Adipose tissue (tissue), 3 donors: ENCODE data around the gene GPR162. TPM values are rescaled to one million over a fixed set of nuclear protein-coding genes. Genes with fewer than 3 reads are reported as not detected.
"Not testable (repeated sequence)": the region's sequence is repeated elsewhere in the genome, so short reads cannot be mapped to it uniquely, and the experiment has no call there.

Source experiments
- H3K27ac ChIP-seq: one replicate; pipeline ENCODE4 v1.5.1; 2013; ENCODE audit warnings: low read depth, low read length
- WGBS, 3 donors: extraction: QIAGEN DNeasy Blood & Tissue Kit; methylation state at CpG; one replicate each; pipeline ENCODE4 v1.1.7; 2013; 5-methylcytosine and 5-hydroxymethylcytosine counted together
- polyA plus RNA-seq, 3 donors: library from polyadenylated mRNA; stranded (reverse); fragments of 200-250 nt; gene quantifications; one replicate each; pipeline ENCODE4 v1.2.3, GENCODE V29; 2013
- donor health status: healthy with polysubstance abuse.
- donor health status: Bipolar disorder and iron deficiency.
- donor health status: healthy.

GPR162 gene
- polyA plus RNA-seq, 3 donors: 2.0 to 5.1 (median 5.1) TPM

GRCh38 chr12:6846316-6846869, 24.8 kb downstream of the GPR162 start:
- WGBS, 3 donors: 77 to 89% (median 89%) methylated on average over 7 of the region's 7 CpGs
- no peak overlapping the region for H3K27ac ChIP-seq

- WGBS, 3 donors: 93 to 96% (median 93%) methylated on average over 2 of the region's 2 CpGs
- no peak overlapping the region for H3K27ac ChIP-seq
Observed at GRCh38 chr12:6847676-6848075, 26.1 kb downstream of the GPR162 start.

- 66 to 95% (median 80%) methylated on average over 2 of the region's 2 CpGs for whole genome bisulfite sequencing, 3 donors
- H3K27ac ChIP-seq: no peak overlapping the region
Observed at GRCh38 chr12:6849427-6849826, 27.8 kb downstream of the GPR162 start.

- H3K27ac ChIP-seq: no peak overlapping the region
- 79 to 87% (median 84%) methylated on average over 10 of the region's 10 CpGs for WGBS, 3 donors
Observed at GRCh38 chr12:6849976-6850560, 28.4 kb downstream of the GPR162 start.

- no peak overlapping the region for H3K27ac ChIP-seq
- 40 to 51% (median 40%) methylated on average over 16 of the region's 16 CpGs for WGBS, 3 donors
Observed at GRCh38 chr12:6850796-6851152, 29.2 kb downstream of the GPR162 start.

- 0% methylated on average over 37 of the region's 37 CpGs for WGBS, 3 donors
- peak within 1 kb of the TSS; percentile 74 for H3K27ac ChIP-seq
Observed at GRCh38 chr12:6851153-6851920, 29.7 kb downstream of the GPR162 start, which contains the start of gene CDCA3. TSS of gene CDCA3 (minus strand) at chr12:6851286. CDS start at chr12:6850952, 334 bp downstream.

GRCh38 chr12:6851921-6852650, 30.5 kb downstream of the GPR162 start, which contains the start of gene USP5:
TSS of gene USP5 (plus strand) at chr12:6852150. CDS start at chr12:6852180, 30 bp downstream.
- WGBS, 3 donors: 0% methylated on average over 64 to 65 of the region's 65 CpGs
- peak within 1 kb of the TSS; percentile 74 for H3K27ac ChIP-seq

- H3K27ac ChIP-seq: no peak overlapping the region
- 1 to 3% (median 2%) methylated on average over 18 of the region's 18 CpGs for WGBS, 3 donors
Observed at GRCh38 chr12:6852651-6853354, 31.2 kb downstream of the GPR162 start.

- 42 to 77% (median 66%) methylated on average over 1 of the region's 1 CpG for WGBS, 3 donors
- no peak overlapping the region for H3K27ac ChIP-seq
Observed at GRCh38 chr12:6853626-6854025, 32.0 kb downstream of the GPR162 start.

- WGBS, 3 donors: 57 to 81% (median 80%) methylated on average over 6 of the region's 6 CpGs
- no peak overlapping the region for H3K27ac ChIP-seq
Observed at GRCh38 chr12:6854036-6854435, 32.4 kb downstream of the GPR162 start.

- no peak overlapping the region for H3K27ac ChIP-seq
Observed at GRCh38 chr12:6855322-6855721, 33.7 kb downstream of the GPR162 start.

GRCh38 chr12:6858799-6859198, 37.2 kb downstream of the GPR162 start:
- H3K27ac ChIP-seq: no peak overlapping the region
- 93 to 96% (median 94%) methylated on average over 2 of the region's 2 CpGs for WGBS, 3 donors

More at GRCh38 chr12:6855322-6855721, 33.7 kb downstream of the GPR162 start:
- WGBS, 3 donors: 88 to 94% (median 88%) methylated on average over 14 of the region's 14 CpGs

- H3K27ac ChIP-seq: no peak overlapping the region
- WGBS, 3 donors: 94 to 95% (median 95%) methylated on average over 9 of the region's 9 CpGs
Observed at GRCh38 chr12:6860116-6860515, 38.5 kb downstream of the GPR162 start.

GRCh38 chr12:6860942-6861341, 39.3 kb downstream of the GPR162 start:
- 95 to 97% (median 96%) methylated on average over 7 of the region's 7 CpGs for WGBS, 3 donors
- H3K27ac ChIP-seq: no peak overlapping the region

- no peak overlapping the region for H3K27ac ChIP-seq
- WGBS, 3 donors: 94 to 96% (median 96%) methylated on average over 9 of the region's 9 CpGs
Observed at GRCh38 chr12:6861391-6861790, 39.8 kb downstream of the GPR162 start.

GRCh38 chr12:6863033-6863432, 41.4 kb downstream of the GPR162 start:
- no peak overlapping the region for H3K27ac ChIP-seq
- 91 to 94% (median 93%) methylated on average over 11 of the region's 11 CpGs for WGBS, 3 donors

- 96 to 98% (median 96%) methylated on average over 15 to 16 of the region's 16 CpGs for WGBS, 3 donors
- H3K27ac ChIP-seq: no peak overlapping the region
Observed at GRCh38 chr12:6863586-6864321, 42.1 kb downstream of the GPR162 start.

GRCh38 chr12:6865307-6865706, 43.7 kb downstream of the GPR162 start:
- 88 to 93% (median 91%) methylated on average over 5 of the region's 5 CpGs for WGBS, 3 donors
- H3K27ac ChIP-seq: not testable (repeated sequence)
